HEK293 (cell line): ENCODE results near the gene USP37.

Experiments used
- CTCF ChIA-PET: fragments of 350-600 bp; formaldehyde crosslinking; extraction: SDS; loops from one replicate; lab custom pipeline; 2021; ENCODE audit warnings: antibody characterized with exemption; lab: Yijun Ruan, JAX
- POLR2A ChIA-PET: fragments of 300-600 bp; formaldehyde crosslinking; extraction: SDS; loops from one replicate; lab custom pipeline; 2020; ENCODE audit warnings: antibody characterized with exemption, inconsistent platforms; lab: Yijun Ruan, JAX
- H3K27ac ChIP-seq: fragments of 200-500 bp; sonication (Bioruptor generic); 2 replicates; pipeline ENCODE4 v1.5.1; 2014; ENCODE audit warnings: low read depth, low read length, control low read depth, inconsistent platforms; ENCODE audit errors: extremely low read depth
- H3K36me3 ChIP-seq, 2 experiments: fragments of 200-500 bp in 1 of 2; sonication (Bioruptor generic) in 1 of 2; 1 replicate in 1 of 2; 2 replicates in 1 of 2; pipeline ENCODE4 v1.5.1; 2014 to 2017; ENCODE audit warnings: inconsistent platforms in 2 of 2, low read length in 2 of 2; ENCODE audit not compliant: control insufficient read depth in 2 of 2, insufficient read depth in 1 of 2
- H3K4me1 ChIP-seq: fragments of 200-500 bp; sonication (Bioruptor generic); 2 replicates; pipeline ENCODE4 v1.5.1; 2014; ENCODE audit warnings: mild to moderate bottlenecking, low read length, inconsistent platforms; ENCODE audit not compliant: control insufficient read depth, insufficient read depth
- H3K4me3 ChIP-seq: 2 replicates; pipeline ENCODE4 v1.5.1; 2011; ENCODE audit warnings: low read depth, mild to moderate bottlenecking, control low read depth, low read length, moderate library complexity
- H3K9me3 ChIP-seq: fragments of 200-500 bp; sonication (Bioruptor generic); 2 replicates; pipeline ENCODE4 v1.5.1; 2014; ENCODE audit warnings: low read depth, low read length, inconsistent platforms; ENCODE audit not compliant: control insufficient read depth, insufficient read depth
- KLF16 ChIP-seq: fragments of 450-650 bp; formaldehyde crosslinking; IDR thresholded peaks from 2 replicates; pipeline ENCODE4 v1.5.1; 2017; ENCODE audit warnings: missing biosample characterization, missing genetic modification characterization
- TRIM28 ChIP-seq: IDR thresholded peaks from 2 replicates; pipeline ENCODE4 v1.6.1; 2011; ENCODE audit warnings: low read length, control low read depth, borderline replicate concordance
- ZBTB26 ChIP-seq: fragments of 450-650 bp; formaldehyde crosslinking; optimal IDR thresholded peaks from 2 replicates; pipeline ENCODE3; 2016; ENCODE audit warnings: missing biosample characterization, mild to moderate bottlenecking, missing genetic modification characterization
- ZNF16 ChIP-seq: fragments of 450-650 bp; formaldehyde crosslinking; IDR thresholded peaks from 2 replicates; pipeline ENCODE4 v1.5.1; 2016; ENCODE audit warnings: low read depth, missing biosample characterization, missing genetic modification characterization
- ZNF311 ChIP-seq: fragments of 450-650 bp; formaldehyde crosslinking; IDR thresholded peaks from 2 replicates; pipeline ENCODE4 v1.5.1; 2017; ENCODE audit warnings: missing biosample characterization, missing genetic modification characterization, borderline replicate concordance
- ZNF354C ChIP-seq: fragments of 450-650 bp; formaldehyde crosslinking; IDR thresholded peaks from 2 replicates; pipeline ENCODE4 v1.5.1; 2016; ENCODE audit warnings: missing biosample characterization, missing genetic modification characterization, low read depth, borderline replicate concordance
- ZNF362 ChIP-seq: fragments of 450-650 bp; formaldehyde crosslinking; IDR thresholded peaks from 2 replicates; pipeline ENCODE4 v1.5.1; 2016; ENCODE audit warnings: missing biosample characterization, missing genetic modification characterization
- ZNF398 ChIP-seq: fragments of 450-650 bp; formaldehyde crosslinking; IDR thresholded peaks from 2 replicates; pipeline ENCODE4 v1.5.1; 2017; ENCODE audit warnings: missing biosample characterization, missing genetic modification characterization
- ZNF426 ChIP-seq: fragments of 450-650 bp; formaldehyde crosslinking; IDR thresholded peaks from 2 replicates; pipeline ENCODE4 v1.5.1; 2017; ENCODE audit warnings: missing biosample characterization, missing genetic modification characterization, mild to moderate bottlenecking, inconsistent platforms, moderate library complexity
- ZNF555 ChIP-seq: fragments of 450-650 bp; formaldehyde crosslinking; conservative IDR thresholded peaks from 2 replicates; pipeline ENCODE4 v1.5.1; 2017; ENCODE audit warnings: missing biosample characterization, mild to moderate bottlenecking, missing genetic modification characterization, inconsistent platforms
- ZNF654 ChIP-seq: fragments of 450-650 bp; formaldehyde crosslinking; IDR thresholded peaks from 2 replicates; pipeline ENCODE4 v1.5.1; 2016; ENCODE audit warnings: low read depth, missing biosample characterization, missing genetic modification characterization
- ZNF692 ChIP-seq: fragments of 450-650 bp; formaldehyde crosslinking; IDR thresholded peaks from 2 replicates; pipeline ENCODE4 v1.5.1; 2016; ENCODE audit warnings: missing biosample characterization, missing genetic modification characterization
- ZNF701 ChIP-seq: fragments of 450-650 bp; formaldehyde crosslinking; IDR thresholded peaks from 2 replicates; pipeline ENCODE4 v1.5.1; 2016; ENCODE audit warnings: missing biosample characterization, missing genetic modification characterization
- ZNF843 ChIP-seq: fragments of 450-650 bp; formaldehyde crosslinking; IDR thresholded peaks from 2 replicates; pipeline ENCODE4 v1.5.1; 2016; ENCODE audit warnings: missing biosample characterization, missing genetic modification characterization
- ZSCAN18 ChIP-seq: fragments of 450-650 bp; formaldehyde crosslinking; IDR thresholded peaks from 2 replicates; pipeline ENCODE4 v1.5.1; 2016; ENCODE audit warnings: missing biosample characterization, missing genetic modification characterization

The USP37 gene

GRCh38 chr2:218421027-218421426 lies 147.1 kb downstream of the USP37 start:
- Histone ChIP-seq H3K9me3 (no peaks in the 10 kb centered on the region), H3K4me1 (no peaks in the 10 kb centered on the region), H3K36me3 (no peaks in the 10 kb centered on the region), H3K4me3 (no peak overlapping the region), H3K27ac (no peak overlapping the region)
- CTCF ChIA-PET = no interaction called here
- POLR2A ChIA-PET = interaction anchor here (0.6 kb wide), 1 partner anchor 111 kb away, joined by 5 read pairs; no protein-coding TSS in a partner anchor
- TF ChIP-seq ZSCAN18 (tag by site-specific recombination) (no peak), ZNF311 (tag by site-specific recombination) (no peak), ZNF555 (tag by site-specific recombination) (no peak), KLF16 (tag by site-specific recombination) (no peak), ZNF701 (tag by site-specific recombination) (no peak)

GRCh38 chr2:218419630-218420216 lies 148.4 kb downstream of the USP37 start:
- Histone ChIP-seq H3K27ac (no peak overlapping the region), H3K4me1 (no peaks in the 10 kb centered on the region), H3K9me3 (no peaks in the 10 kb centered on the region), H3K36me3 (no peaks in the 10 kb centered on the region), H3K4me3 (no peak overlapping the region)
- ChIA-PET POLR2A (interaction anchor here (0.7 kb wide), 1 partner anchor 13 kb away, joined by 3 read pairs; no protein-coding TSS in a partner anchor), CTCF (no interaction called here)
- TF ChIP-seq ZNF692 (tag by site-specific recombination) = no peak

- H3K4me3 ChIP-seq = no peak within 1 kb of the TSS
- no peaks in the 10 kb centered on the region for H3K4me1 ChIP-seq
- H3K9me3 ChIP-seq = no peaks in the 10 kb centered on the region
- POLR2A ChIA-PET = no interaction called here
- no peaks in the 10 kb centered on the region for H3K36me3 ChIP-seq
- CTCF ChIA-PET = interaction anchor here (0.6 kb wide), 1 partner anchor 25 kb away, joined by 3 read pairs; no protein-coding TSS in a partner anchor
- H3K27ac ChIP-seq = no peak within 1 kb of the TSS
- TF ChIP-seq ZNF362 (tag by site-specific recombination) (no peak), TRIM28 (no peak), ZNF692 (tag by site-specific recombination) (no peak), ZNF654 (no peak), ZSCAN18 (tag by site-specific recombination) (no peak), ZNF426 (no peak), ZNF843 (no peak), ZNF16 (tag by site-specific recombination) (no peak), ZNF398 (tag by site-specific recombination) (no peak), ZNF354C (tag by site-specific recombination) (no peak), ZBTB26 (tag by site-specific recombination) (no peak)
Measured at GRCh38 chr2:218418717-218419458, 149.3 kb downstream of the USP37 start, which contains the start of gene VIL1. VIL1 (plus strand) TSS chr2:218419123; CDS start chr2:218423779, 4,656 bp downstream.
